HCT116 (cell line): Measurements from ENCODE around the gene DIO1. TPM values are rescaled to one million over a fixed set of nuclear protein-coding genes. Genes with fewer than 3 reads are reported as not detected.

ENCODE experiments used
- ATAC-seq: fragments of 200-7000 bp; cut with Tn5 transposase; 2 replicates; pipeline ENCODE4 v1.9.1; 2020; ENCODE audit warnings: mild to moderate bottlenecking, moderate library complexity
- BruUV-seq: library from RNA; stranded (reverse); fragments of 400-500 nt; replicated peaks from 2 replicates; lab custom pipeline; 2021; lab: Mats Ljungman, UMichigan
- CTCF ChIA-PET: fragments of 300-600 bp; sonication (Branson Sonifier 250); formaldehyde crosslinking; loops from one replicate; lab custom pipeline; 2021; ENCODE audit warnings: antibody characterized with exemption; lab: Charles Lee
- POLR2A ChIA-PET: fragments of 300-600, 350-600 bp; sonication (Branson Sonifier 250); formaldehyde crosslinking; loops from one replicate; lab custom pipeline; 2021; ENCODE audit warnings: antibody characterized with exemption; lab: Charles Lee
- RAD21 ChIA-PET, 2 experiments: fragments of 300-600 bp; sonication (Branson Sonifier 250); formaldehyde crosslinking; loops; one replicate each; lab custom pipeline; 2023; ENCODE audit warnings: low total read pairs in 2 of 2; ENCODE audit not compliant: uncharacterized antibody in 2 of 2, unreplicated experiment in 2 of 2, low non-redundant PET in 1 of 2; lab: Charles Lee
- DNase-seq: peaks from one replicate; pipeline ENCODE4 v3.0.0-alpha.2; 2010; ENCODE audit warnings: low read depth, low spot score
- H2AFZ ChIP-seq: fragments of 200-600 bp; shearing (Covaris generic), sonication (generic); 2 replicates; pipeline ENCODE4 v1.6.1; 2017; ENCODE audit warnings: low read depth, mixed run types, mixed read lengths, antibody characterized with exemption, low read length; ENCODE audit not compliant: poor library complexity, severe bottlenecking
- H3K27ac ChIP-seq: 2 replicates; pipeline ENCODE4 v1.5.1; 2012; ENCODE audit warnings: low read depth, low read length
- H3K27me3 ChIP-seq: fragments of 200-600 bp; sonication (generic); 2 replicates; pipeline ENCODE4 v1.6.1; 2016; ENCODE audit warnings: mixed run types, low read length, mixed read lengths; ENCODE audit not compliant: insufficient read depth
- H3K36me3 ChIP-seq, 2 experiments: fragments of 200-500 bp in 1 of 2; fragments of 200-600 bp in 1 of 2; sonication (Bioruptor generic) in 1 of 2; sonication (generic) in 1 of 2; 2 replicates each; pipeline versions ENCODE4 v1.5.1 to v1.6.1; 2014 to 2016; ENCODE audit warnings: low read length in 2 of 2, inconsistent platforms in 1 of 2, mixed read lengths in 1 of 2, mixed run types in 1 of 2; ENCODE audit not compliant: insufficient read depth in 2 of 2, control insufficient read depth in 1 of 2
- H3K4me1 ChIP-seq, 2 experiments: fragments of 200-600 bp in 1 of 2; sonication (generic) in 1 of 2; 2 replicates each; pipeline versions ENCODE4 v1.5.1 to v1.6.1; 2012 to 2017; ENCODE audit warnings: low read length in 2 of 2, inconsistent platforms in 1 of 2, mild to moderate bottlenecking in 1 of 2, mixed read lengths in 1 of 2, mixed run types in 1 of 2, moderate library complexity in 1 of 2; ENCODE audit not compliant: insufficient read depth in 2 of 2, control insufficient read depth in 1 of 2
- H3K4me2 ChIP-seq: fragments of 200-600 bp; sonication (generic); 2 replicates; pipeline ENCODE4 v1.6.1; 2017; ENCODE audit warnings: mixed run types, low read length, mixed read lengths
- H3K4me3 ChIP-seq, 2 experiments: fragments of 200-600 bp in 1 of 2; sonication (generic) in 1 of 2; replicated peaks in 1 of 2; 2 replicates each; pipeline ENCODE4 v1.5.1; 2011 to 2016; ENCODE audit warnings: low read length in 2 of 2, control low read depth in 1 of 2, low read depth in 1 of 2, mild to moderate bottlenecking in 1 of 2, mixed read lengths in 1 of 2, mixed run types in 1 of 2
- H3K79me2 ChIP-seq: fragments of 200-600 bp; sonication (generic); 2 replicates; pipeline ENCODE4 v1.6.1; 2017; ENCODE audit warnings: mild to moderate bottlenecking, mixed run types, low read length, moderate library complexity, mixed read lengths; ENCODE audit not compliant: insufficient read depth
- H3K9ac ChIP-seq: fragments of 200-600 bp; sonication (generic); 2 replicates; pipeline ENCODE4 v1.6.1; 2016; ENCODE audit warnings: low read length, mixed read lengths
- H3K9me2 ChIP-seq: fragments of 200-600 bp; sonication (generic), shearing (Covaris generic); 2 replicates; pipeline ENCODE4 v1.6.1; 2017; ENCODE audit warnings: mixed run types, mild to moderate bottlenecking, moderate library complexity; ENCODE audit not compliant: insufficient read depth
- H3K9me3 ChIP-seq, 2 experiments: fragments of 200-500 bp in 1 of 2; fragments of 200-600 bp in 1 of 2; sonication (Bioruptor generic) in 1 of 2; sonication (generic) in 1 of 2; 2 replicates each; pipeline ENCODE4 v1.6.1; 2014 to 2017; ENCODE audit warnings: low read length in 2 of 2, mixed read lengths in 2 of 2, inconsistent platforms in 1 of 2, low read depth in 1 of 2, mild to moderate bottlenecking in 1 of 2, mixed run types in 1 of 2, moderate library complexity in 1 of 2; ENCODE audit not compliant: control insufficient read depth in 1 of 2, insufficient read depth in 1 of 2
- H4K20me1 ChIP-seq: fragments of 200-600 bp; sonication (generic), shearing (Covaris generic); 2 replicates; pipeline ENCODE4 v1.6.1; 2017; ENCODE audit warnings: mixed run types, mild to moderate bottlenecking, moderate library complexity; ENCODE audit not compliant: insufficient read depth
- CBX3 ChIP-seq: IDR thresholded peaks from 2 replicates; pipeline ENCODE4 v1.6.1; 2012; ENCODE audit warnings: low read depth
- ELF1 ChIP-seq: IDR thresholded peaks from 2 replicates; pipeline ENCODE4 v1.6.1; 2012; ENCODE audit warnings: low read depth, borderline replicate concordance
- RAD21 ChIP-seq: IDR thresholded peaks from 2 replicates; pipeline ENCODE4 v1.6.1; 2012; ENCODE audit warnings: low read depth, mild to moderate bottlenecking
- SP1 ChIP-seq: IDR thresholded peaks from 2 replicates; pipeline ENCODE4 v1.6.1; 2012; ENCODE audit warnings: low read depth
- TCF7L2 ChIP-seq: IDR thresholded peaks from 2 replicates; pipeline ENCODE4 v1.7.0; 2011; ENCODE audit warnings: borderline replicate concordance, inconsistent platforms; ENCODE audit not compliant: insufficient read depth, insufficient read length; ENCODE audit errors: extremely low read depth
- intact Hi-C: fragments of 100-400 bp; cut with micrococcal nuclease; formaldehyde crosslinking; loops from 2 replicates; pipeline ENCODE4 v1.10.0; 2022
- total RNA-seq: library from RNA; stranded (reverse); gene quantifications from one replicate; pipeline ENCODE4 v1.2.1, GENCODE V29; 2021; ENCODE audit not compliant: unreplicated experiment
- TF ChIP-seq, protein P1 (sequence below): IDR thresholded peaks from 2 replicates; pipeline ENCODE4 v1.6.1; 2012
- TF ChIP-seq, protein P2 (sequence below): IDR thresholded peaks from 2 replicates; pipeline ENCODE4 v1.6.1; 2012
- TF ChIP-seq, protein P3 (sequence below), 3 experiments: fragments of 200-600 bp in 1 of 3; sonication (generic) in 1 of 3; IDR thresholded peaks in 2 of 3; conservative IDR thresholded peaks in 1 of 3; 2 replicates each; pipeline ENCODE4 v1.5.1; 2012 to 2017; ENCODE audit warnings: low read depth in 2 of 3, low read length in 2 of 3, antibody characterized with exemption in 1 of 3, borderline replicate concordance in 1 of 3, control low read depth in 1 of 3, mild to moderate bottlenecking in 1 of 3, mixed read lengths in 1 of 3, mixed run types in 1 of 3, moderate library complexity in 1 of 3; ENCODE audit not compliant: insufficient read depth in 1 of 3

The DIO1 gene
- total RNA-seq, 1 experiment from 2014 or later = not detected

GRCh38 chr1:53957194-53957818 lies 63.3 kb downstream of the DIO1 start (continued):
- TF ChIP-seq TCF7L2 = peak; percentile 81
- peak; percentile 79; the same call in 1 of the 2 replicates for TF ChIP-seq CBX3
- TF ChIP-seq, protein P1, sequence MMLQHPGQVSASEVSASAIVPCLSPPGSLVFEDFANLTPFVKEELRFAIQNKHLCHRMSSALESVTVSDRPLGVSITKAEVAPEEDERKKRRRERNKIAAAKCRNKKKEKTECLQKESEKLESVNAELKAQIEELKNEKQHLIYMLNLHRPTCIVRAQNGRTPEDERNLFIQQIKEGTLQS = peak; percentile 49; the same call in 1 of the 2 replicates
- TF ChIP-seq SP1 = peak; percentile 82
- TF ChIP-seq RAD21 = no peak
- no peak for TF ChIP-seq ELF1

- ChIA-PET RAD21 (interaction anchor here (0.7 to 1.8 kb wide), 4 partner anchors 46 to 526 kb away, joined by 3 to 8 read pairs (median 5); no protein-coding TSS in a partner anchor), CTCF (interaction anchor here (0.6 to 3.6 kb wide), 23 partner anchors 8 to 681 kb away, joined by 3 to 63 read pairs (median 4); partner anchors contain the start of genes IFT25 and LRRC42), POLR2A (interaction anchor here (1.8 kb wide), 1 partner anchor 14 kb away, joined by 6 read pairs; the partner anchor contains the start of genes IFT25 and LRRC42)
- H2AFZ ChIP-seq = no peak overlapping the region
- H3K9me2 ChIP-seq = no peaks in the 10 kb centered on the region
- no peaks in the 10 kb centered on the region for H4K20me1 ChIP-seq
- H3K4me2 ChIP-seq = no peak overlapping the region
- no peak overlapping the region for H3K9ac ChIP-seq
- TF ChIP-seq RAD21 = peak; percentile 75
- TF ChIP-seq, protein P2, sequence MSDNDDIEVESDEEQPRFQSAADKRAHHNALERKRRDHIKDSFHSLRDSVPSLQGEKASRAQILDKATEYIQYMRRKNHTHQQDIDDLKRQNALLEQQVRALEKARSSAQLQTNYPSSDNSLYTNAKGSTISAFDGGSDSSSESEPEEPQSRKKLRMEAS = no peak
- TF ChIP-seq, protein P3, sequence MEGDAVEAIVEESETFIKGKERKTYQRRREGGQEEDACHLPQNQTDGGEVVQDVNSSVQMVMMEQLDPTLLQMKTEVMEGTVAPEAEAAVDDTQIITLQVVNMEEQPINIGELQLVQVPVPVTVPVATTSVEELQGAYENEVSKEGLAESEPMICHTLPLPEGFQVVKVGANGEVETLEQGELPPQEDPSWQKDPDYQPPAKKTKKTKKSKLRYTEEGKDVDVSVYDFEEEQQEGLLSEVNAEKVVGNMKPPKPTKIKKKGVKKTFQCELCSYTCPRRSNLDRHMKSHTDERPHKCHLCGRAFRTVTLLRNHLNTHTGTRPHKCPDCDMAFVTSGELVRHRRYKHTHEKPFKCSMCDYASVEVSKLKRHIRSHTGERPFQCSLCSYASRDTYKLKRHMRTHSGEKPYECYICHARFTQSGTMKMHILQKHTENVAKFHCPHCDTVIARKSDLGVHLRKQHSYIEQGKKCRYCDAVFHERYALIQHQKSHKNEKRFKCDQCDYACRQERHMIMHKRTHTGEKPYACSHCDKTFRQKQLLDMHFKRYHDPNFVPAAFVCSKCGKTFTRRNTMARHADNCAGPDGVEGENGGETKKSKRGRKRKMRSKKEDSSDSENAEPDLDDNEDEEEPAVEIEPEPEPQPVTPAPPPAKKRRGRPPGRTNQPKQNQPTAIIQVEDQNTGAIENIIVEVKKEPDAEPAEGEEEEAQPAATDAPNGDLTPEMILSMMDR (IDR thresholded peaks at IDR 0.05 in 2 of 3, conservative IDR thresholded peaks at IDR 0.05 in 1 of 3; ENCODE audit: borderline replicate concordance in 1 of 3, insufficient read depth in 1 of 3, low read depth in 2 of 3, low read length in 2 of 3) = peak; percentile 57 to 81 (median 68)
- peaks cover 41 to 42% of the 10 kb centered on the region in 2 experiments for H3K36me3 ChIP-seq
- H3K79me2 ChIP-seq = peaks cover 36% of the 10 kb centered on the region
- no peak overlapping the region for H3K4me3 ChIP-seq
- no peaks in the 10 kb centered on the region for H3K9me3 ChIP-seq
- peaks cover 26 to 34% of the 10 kb centered on the region in 2 experiments for H3K4me1 ChIP-seq
- H3K27me3 ChIP-seq = no peaks in the 10 kb centered on the region
- no peak overlapping the region for H3K27ac ChIP-seq
- DNase-seq (no peak), ATAC-seq (0 out of 2 replicates have a peak, but pooled peaks have one; percentile 31)
- intact Hi-C loops = loop anchor here (1.0 to 10.0 kb wide), 4 partner anchors 81 to 475 kb away; partner anchors contain the start of genes TCEANC2 and TMEM59
- BruUV-seq = no TSS peak
These were observed 65.8 kb downstream of the DIO1 start for GRCh38 chr1:53959664-53960250.

Other genes with a start within 250 kb of the DIO1 start
- 0.39 TPM for gene GLIS1, start 155.0 kb upstream of the DIO1 start, total RNA-seq
- gene NDC1, start 55.9 kb upstream of the DIO1 start, total RNA-seq = 54.7 TPM
- 16.4 TPM for gene YIPF1, start 4.4 kb upstream of the DIO1 start, total RNA-seq
- 45.1 TPM for gene IFT25, start 51.5 kb downstream of the DIO1 start, total RNA-seq
- gene LRRC42, start 52.2 kb downstream of the DIO1 start, total RNA-seq = 62.5 TPM
- gene LDLRAD1, start 124.0 kb downstream of the DIO1 start, total RNA-seq = 0.30 TPM
- gene TMEM59, start 159.0 kb downstream of the DIO1 start, total RNA-seq = 121 TPM
- 5.4 TPM for gene TCEANC2, start 159.4 kb downstream of the DIO1 start, total RNA-seq